SK-N-SH treated with all-trans-retinoic acid at 6 μM for 48 hours (cell line): ENCODE measurements around the gene CD244.

Experiments
- ATAC-seq: fragments of 200-7000 bp; cut with Tn5 transposase; 3 replicates; pipeline ENCODE4 v1.9.1; 2020; ENCODE audit warnings: mild to moderate bottlenecking, moderate library complexity
- ARNTL ChIP-seq: fragments of 450-650 bp; formaldehyde crosslinking; IDR thresholded peaks from 2 replicates; pipeline ENCODE4 v1.5.0; 2020; ENCODE audit warnings: low read depth, mild to moderate bottlenecking, moderate library complexity, borderline replicate concordance
- BACH2 ChIP-seq: fragments of 250-450 bp; sonication (Bioruptor Pico); IDR thresholded peaks from 2 replicates; pipeline ENCODE4 v1.9.0; 2021; ENCODE audit warnings: mild to moderate bottlenecking, borderline replicate concordance
- CSDC2 ChIP-seq: fragments of 250-450 bp; sonication (Bioruptor Pico); IDR thresholded peaks from 2 replicates; pipeline ENCODE4 v1.5.0; 2020; ENCODE audit warnings: mild to moderate bottlenecking, moderate library complexity
- ESRRG ChIP-seq: fragments of 250-450 bp; sonication (Bioruptor Pico); IDR thresholded peaks from 2 replicates; pipeline ENCODE4 v1.6.1; 2021; ENCODE audit warnings: mild to moderate bottlenecking
- GLIS3 ChIP-seq: fragments of 250-450 bp; sonication (Bioruptor Pico); IDR thresholded peaks from 2 replicates; pipeline ENCODE4 v1.5.0; 2020; ENCODE audit warnings: mild to moderate bottlenecking, moderate library complexity
- ISL1 ChIP-seq: fragments of 250-450 bp; sonication (Bioruptor Pico); IDR thresholded peaks from 2 replicates; pipeline ENCODE4 v2.1.2; 2022; ENCODE audit warnings: mild to moderate bottlenecking, moderate library complexity
- OSR1 ChIP-seq: fragments of 250-450 bp; sonication (Bioruptor Pico); IDR thresholded peaks from 2 replicates; pipeline ENCODE4 v1.8.0; 2022; ENCODE audit warnings: moderate library complexity, mild to moderate bottlenecking, inconsistent platforms
- PPARA ChIP-seq: fragments of 250-450 bp; sonication (Bioruptor Pico); IDR thresholded peaks from 2 replicates; pipeline ENCODE4 v1.5.0; 2020; ENCODE audit warnings: mild to moderate bottlenecking, borderline replicate concordance
- RARB ChIP-seq: fragments of 250-450 bp; sonication (Bioruptor Pico); IDR thresholded peaks from 2 replicates; pipeline ENCODE4 v1.8.0; 2021; ENCODE audit warnings: mild to moderate bottlenecking, moderate library complexity
- SNAI2 ChIP-seq: fragments of 250-450 bp; sonication (Bioruptor Pico); IDR thresholded peaks from 2 replicates; pipeline ENCODE4 v1.5.0; 2020; ENCODE audit warnings: mild to moderate bottlenecking, moderate library complexity
- TCF4 ChIP-seq: fragments of 250-450 bp; sonication (Bioruptor Pico); IDR thresholded peaks from 2 replicates; pipeline ENCODE4 v1.8.0; 2021; ENCODE audit warnings: mild to moderate bottlenecking, moderate library complexity, borderline replicate concordance
- TOX ChIP-seq: fragments of 250-450 bp; sonication (Bioruptor Pico); IDR thresholded peaks from 2 replicates; pipeline ENCODE4 v1.8.0; 2021; ENCODE audit warnings: mild to moderate bottlenecking, moderate library complexity, borderline replicate concordance
- ZC3H10 ChIP-seq: fragments of 250-450 bp; sonication (Bioruptor Pico); IDR thresholded peaks from 2 replicates; pipeline ENCODE4 v1.5.1; 2021; ENCODE audit warnings: mild to moderate bottlenecking, moderate library complexity
- ZFP3 ChIP-seq: fragments of 250-450 bp; sonication (Bioruptor Pico); IDR thresholded peaks from 2 replicates; pipeline ENCODE4 v1.5.0; 2020; ENCODE audit warnings: mild to moderate bottlenecking, moderate library complexity
- ZFP30 ChIP-seq: fragments of 450-650 bp; formaldehyde crosslinking; IDR thresholded peaks from 2 replicates; pipeline ENCODE4 v1.5.0; 2022; ENCODE audit warnings: mild to moderate bottlenecking, moderate library complexity
- ZNF565 ChIP-seq: fragments of 450-650 bp; formaldehyde crosslinking; conservative IDR thresholded peaks from 2 replicates; pipeline ENCODE4 v1.5.0; 2020; ENCODE audit warnings: low read depth, mild to moderate bottlenecking, moderate library complexity
- ZNF70 ChIP-seq: fragments of 450-650 bp; formaldehyde crosslinking; IDR thresholded peaks from 2 replicates; pipeline ENCODE4 v1.5.0; 2020; ENCODE audit warnings: mild to moderate bottlenecking, moderate library complexity
- ZNF8 ChIP-seq: fragments of 450-650 bp; formaldehyde crosslinking; IDR thresholded peaks from 2 replicates; pipeline ENCODE4 v1.5.0; 2020; ENCODE audit warnings: mild to moderate bottlenecking, moderate library complexity
- TF ChIP-seq, protein P1 (sequence below): fragments of 250-450 bp; sonication (Bioruptor Pico); IDR thresholded peaks from 2 replicates; pipeline ENCODE4 v1.8.0; 2021; ENCODE audit warnings: low read depth, mild to moderate bottlenecking, moderate library complexity, borderline replicate concordance
- TF ChIP-seq, protein P2 (sequence below): fragments of 250-450 bp; sonication (Bioruptor Pico); IDR thresholded peaks from 2 replicates; pipeline ENCODE4 v1.8.0; 2020; ENCODE audit warnings: mild to moderate bottlenecking, moderate library complexity, borderline replicate concordance
- TF ChIP-seq, protein P3 (sequence below): fragments of 250-450 bp; sonication (Bioruptor Pico); IDR thresholded peaks from 2 replicates; pipeline ENCODE4 v1.5.0; 2020; ENCODE audit warnings: mild to moderate bottlenecking, moderate library complexity
- TF ChIP-seq, protein P4 (sequence below): fragments of 250-450 bp; sonication (Bioruptor Pico); IDR thresholded peaks from 2 replicates; pipeline ENCODE4 v1.5.1; 2021; ENCODE audit warnings: mild to moderate bottlenecking, moderate library complexity
- TF ChIP-seq, protein P5 (sequence below): fragments of 250-450 bp; sonication (Bioruptor Pico); IDR thresholded peaks from 2 replicates; pipeline ENCODE4 v1.5.1; 2020; ENCODE audit warnings: low read depth, mild to moderate bottlenecking, moderate library complexity

Gene CD244

DNA sequence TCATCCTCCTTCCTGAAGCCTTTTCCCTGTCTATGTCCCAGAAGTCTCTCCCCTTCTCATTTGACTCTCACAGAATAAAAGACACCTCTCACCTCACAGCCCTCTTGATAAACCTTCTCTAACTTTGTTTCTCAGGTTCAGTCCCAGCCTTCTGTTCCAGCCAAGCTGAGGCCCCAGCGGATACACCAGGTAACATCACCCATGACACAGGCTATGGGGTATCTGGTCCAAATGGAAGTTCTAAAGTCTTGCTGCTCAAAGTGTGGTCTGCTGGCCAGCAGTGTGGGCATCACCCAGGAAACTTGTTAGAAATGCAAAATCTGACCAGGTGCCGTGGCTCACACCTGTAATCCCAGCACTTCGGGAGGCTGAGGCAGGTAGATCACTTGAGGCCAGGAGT is 43.5 kb downstream of the CD244 start:
- TF ChIP-seq BACH2 (CRISPR knock-in tag) (no peak), ISL1 (no peak), TOX (CRISPR knock-in tag) (no peak), GLIS3 (no peak)
- ATAC-seq = no peak

DNA sequence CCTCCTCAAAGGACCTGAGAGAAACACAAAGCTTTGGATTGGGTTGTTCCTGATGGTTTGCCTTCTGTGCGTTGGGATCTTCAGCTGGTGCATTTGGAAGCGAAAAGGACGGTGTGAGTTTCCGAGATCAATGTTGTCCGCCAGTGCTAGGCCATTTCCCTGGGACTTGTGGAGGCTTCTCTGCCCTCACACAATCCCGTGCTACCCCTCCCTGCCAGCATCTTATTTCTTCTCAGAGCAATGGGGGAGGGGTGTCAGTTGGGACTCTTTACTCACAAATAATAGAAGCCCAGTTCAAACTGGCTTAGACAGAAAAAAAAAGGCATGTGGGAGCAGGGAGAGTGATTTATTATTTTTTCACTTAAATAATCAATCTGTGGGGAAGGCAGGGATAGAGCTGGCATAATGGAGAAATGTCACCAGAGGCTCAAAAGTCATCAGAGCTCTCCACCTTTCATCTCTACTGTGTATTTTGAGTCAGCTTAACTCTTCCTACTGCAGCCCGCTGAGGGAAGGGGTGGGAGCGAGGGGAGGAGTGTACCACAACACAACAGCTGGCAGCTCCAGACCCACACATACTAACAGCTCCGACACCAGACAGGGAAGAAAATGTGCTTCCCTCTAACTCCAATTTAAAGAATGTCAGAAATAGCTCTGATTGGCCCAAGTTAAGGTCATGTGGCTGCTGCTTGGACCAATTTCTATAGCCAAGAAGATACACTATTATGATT is 44.3 kb downstream of the CD244 start:
- TF ChIP-seq ESRRG (CRISPR knock-in tag) = no peak
- no peak for TF ChIP-seq PPARA
- TF ChIP-seq TCF4 (CRISPR knock-in tag) = no peak
- TF ChIP-seq, protein P1, sequence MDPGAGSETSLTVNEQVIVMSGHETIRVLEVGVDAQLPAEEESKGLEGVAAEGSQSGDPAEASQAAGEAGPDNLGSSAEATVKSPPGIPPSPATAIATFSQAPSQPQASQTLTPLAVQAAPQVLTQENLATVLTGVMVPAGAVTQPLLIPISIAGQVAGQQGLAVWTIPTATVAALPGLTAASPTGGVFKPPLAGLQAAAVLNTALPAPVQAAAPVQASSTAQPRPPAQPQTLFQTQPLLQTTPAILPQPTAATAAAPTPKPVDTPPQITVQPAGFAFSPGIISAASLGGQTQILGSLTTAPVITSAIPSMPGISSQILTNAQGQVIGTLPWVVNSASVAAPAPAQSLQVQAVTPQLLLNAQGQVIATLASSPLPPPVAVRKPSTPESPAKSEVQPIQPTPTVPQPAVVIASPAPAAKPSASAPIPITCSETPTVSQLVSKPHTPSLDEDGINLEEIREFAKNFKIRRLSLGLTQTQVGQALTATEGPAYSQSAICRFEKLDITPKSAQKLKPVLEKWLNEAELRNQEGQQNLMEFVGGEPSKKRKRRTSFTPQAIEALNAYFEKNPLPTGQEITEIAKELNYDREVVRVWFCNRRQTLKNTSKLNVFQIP (CRISPR knock-in tag) = no peak
- no peak for TF ChIP-seq OSR1 (CRISPR knock-in tag)
- TF ChIP-seq, protein P2, sequence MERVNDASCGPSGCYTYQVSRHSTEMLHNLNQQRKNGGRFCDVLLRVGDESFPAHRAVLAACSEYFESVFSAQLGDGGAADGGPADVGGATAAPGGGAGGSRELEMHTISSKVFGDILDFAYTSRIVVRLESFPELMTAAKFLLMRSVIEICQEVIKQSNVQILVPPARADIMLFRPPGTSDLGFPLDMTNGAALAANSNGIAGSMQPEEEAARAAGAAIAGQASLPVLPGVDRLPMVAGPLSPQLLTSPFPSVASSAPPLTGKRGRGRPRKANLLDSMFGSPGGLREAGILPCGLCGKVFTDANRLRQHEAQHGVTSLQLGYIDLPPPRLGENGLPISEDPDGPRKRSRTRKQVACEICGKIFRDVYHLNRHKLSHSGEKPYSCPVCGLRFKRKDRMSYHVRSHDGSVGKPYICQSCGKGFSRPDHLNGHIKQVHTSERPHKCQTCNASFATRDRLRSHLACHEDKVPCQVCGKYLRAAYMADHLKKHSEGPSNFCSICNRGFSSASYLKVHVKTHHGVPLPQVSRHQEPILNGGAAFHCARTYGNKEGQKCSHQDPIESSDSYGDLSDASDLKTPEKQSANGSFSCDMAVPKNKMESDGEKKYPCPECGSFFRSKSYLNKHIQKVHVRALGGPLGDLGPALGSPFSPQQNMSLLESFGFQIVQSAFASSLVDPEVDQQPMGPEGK (CRISPR knock-in tag) = no peak
- no peak for TF ChIP-seq BACH2 (CRISPR knock-in tag)
- no peak for TF ChIP-seq ARNTL (CRISPR knock-in tag)
- TF ChIP-seq, protein P3, sequence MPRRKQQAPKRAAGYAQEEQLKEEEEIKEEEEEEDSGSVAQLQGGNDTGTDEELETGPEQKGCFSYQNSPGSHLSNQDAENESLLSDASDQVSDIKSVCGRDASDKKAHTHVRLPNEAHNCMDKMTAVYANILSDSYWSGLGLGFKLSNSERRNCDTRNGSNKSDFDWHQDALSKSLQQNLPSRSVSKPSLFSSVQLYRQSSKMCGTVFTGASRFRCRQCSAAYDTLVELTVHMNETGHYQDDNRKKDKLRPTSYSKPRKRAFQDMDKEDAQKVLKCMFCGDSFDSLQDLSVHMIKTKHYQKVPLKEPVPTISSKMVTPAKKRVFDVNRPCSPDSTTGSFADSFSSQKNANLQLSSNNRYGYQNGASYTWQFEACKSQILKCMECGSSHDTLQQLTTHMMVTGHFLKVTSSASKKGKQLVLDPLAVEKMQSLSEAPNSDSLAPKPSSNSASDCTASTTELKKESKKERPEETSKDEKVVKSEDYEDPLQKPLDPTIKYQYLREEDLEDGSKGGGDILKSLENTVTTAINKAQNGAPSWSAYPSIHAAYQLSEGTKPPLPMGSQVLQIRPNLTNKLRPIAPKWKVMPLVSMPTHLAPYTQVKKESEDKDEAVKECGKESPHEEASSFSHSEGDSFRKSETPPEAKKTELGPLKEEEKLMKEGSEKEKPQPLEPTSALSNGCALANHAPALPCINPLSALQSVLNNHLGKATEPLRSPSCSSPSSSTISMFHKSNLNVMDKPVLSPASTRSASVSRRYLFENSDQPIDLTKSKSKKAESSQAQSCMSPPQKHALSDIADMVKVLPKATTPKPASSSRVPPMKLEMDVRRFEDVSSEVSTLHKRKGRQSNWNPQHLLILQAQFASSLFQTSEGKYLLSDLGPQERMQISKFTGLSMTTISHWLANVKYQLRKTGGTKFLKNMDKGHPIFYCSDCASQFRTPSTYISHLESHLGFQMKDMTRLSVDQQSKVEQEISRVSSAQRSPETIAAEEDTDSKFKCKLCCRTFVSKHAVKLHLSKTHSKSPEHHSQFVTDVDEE (CRISPR knock-in tag) = no peak
- no peak for TF ChIP-seq ISL1
- TF ChIP-seq, protein P4, sequence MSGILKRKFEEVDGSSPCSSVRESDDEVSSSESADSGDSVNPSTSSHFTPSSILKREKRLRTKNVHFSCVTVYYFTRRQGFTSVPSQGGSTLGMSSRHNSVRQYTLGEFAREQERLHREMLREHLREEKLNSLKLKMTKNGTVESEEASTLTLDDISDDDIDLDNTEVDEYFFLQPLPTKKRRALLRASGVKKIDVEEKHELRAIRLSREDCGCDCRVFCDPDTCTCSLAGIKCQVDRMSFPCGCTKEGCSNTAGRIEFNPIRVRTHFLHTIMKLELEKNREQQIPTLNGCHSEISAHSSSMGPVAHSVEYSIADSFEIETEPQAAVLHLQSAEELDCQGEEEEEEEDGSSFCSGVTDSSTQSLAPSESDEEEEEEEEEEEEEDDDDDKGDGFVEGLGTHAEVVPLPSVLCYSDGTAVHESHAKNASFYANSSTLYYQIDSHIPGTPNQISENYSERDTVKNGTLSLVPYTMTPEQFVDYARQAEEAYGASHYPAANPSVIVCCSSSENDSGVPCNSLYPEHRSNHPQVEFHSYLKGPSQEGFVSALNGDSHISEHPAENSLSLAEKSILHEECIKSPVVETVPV (CRISPR knock-in tag) = no peak
- TF ChIP-seq ZFP30 (CRISPR knock-in tag) = no peak
- TF ChIP-seq, protein P5, sequence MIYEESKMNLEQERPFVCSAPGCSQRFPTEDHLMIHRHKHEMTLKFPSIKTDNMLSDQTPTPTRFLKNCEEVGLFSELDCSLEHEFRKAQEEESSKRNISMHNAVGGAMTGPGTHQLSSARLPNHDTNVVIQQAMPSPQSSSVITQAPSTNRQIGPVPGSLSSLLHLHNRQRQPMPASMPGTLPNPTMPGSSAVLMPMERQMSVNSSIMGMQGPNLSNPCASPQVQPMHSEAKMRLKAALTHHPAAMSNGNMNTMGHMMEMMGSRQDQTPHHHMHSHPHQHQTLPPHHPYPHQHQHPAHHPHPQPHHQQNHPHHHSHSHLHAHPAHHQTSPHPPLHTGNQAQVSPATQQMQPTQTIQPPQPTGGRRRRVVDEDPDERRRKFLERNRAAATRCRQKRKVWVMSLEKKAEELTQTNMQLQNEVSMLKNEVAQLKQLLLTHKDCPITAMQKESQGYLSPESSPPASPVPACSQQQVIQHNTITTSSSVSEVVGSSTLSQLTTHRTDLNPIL (CRISPR knock-in tag) = no peak
- TF ChIP-seq SNAI2 (CRISPR knock-in tag) = no peak
- TF ChIP-seq, all 23 proteins: peak for 0
- no peak for ATAC-seq

DNA sequence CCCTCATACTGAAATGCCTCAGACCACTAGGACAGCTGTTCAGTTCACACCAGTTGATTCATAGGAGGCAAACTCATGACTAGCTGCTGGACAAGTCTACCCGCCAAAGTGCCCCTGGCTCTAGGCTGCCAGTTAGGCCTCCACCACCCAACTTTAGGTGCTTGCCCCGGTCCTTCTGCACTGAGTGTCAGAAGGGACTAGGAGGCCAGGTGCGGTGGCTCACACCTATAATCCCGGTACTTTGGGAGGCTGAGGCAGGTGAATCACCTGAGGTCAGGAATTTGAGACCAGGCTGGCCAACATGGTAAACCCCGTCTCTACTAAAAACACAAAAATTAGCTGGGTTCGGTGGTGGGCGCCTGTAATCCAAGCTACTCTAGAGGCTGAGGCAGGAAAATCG is 47.8 kb downstream of the CD244 start:
- no peak for ATAC-seq
- no peak for TF ChIP-seq ZNF565 (CRISPR knock-in tag)
- no peak for TF ChIP-seq ISL1
- TF ChIP-seq RARB (CRISPR knock-in tag) = no peak
- TF ChIP-seq SNAI2 (CRISPR knock-in tag) = no peak
- TF ChIP-seq, protein P4 (CRISPR knock-in tag) = no peak
- TF ChIP-seq, protein P2 (CRISPR knock-in tag) = no peak
- TF ChIP-seq ZFP3 (CRISPR knock-in tag) = no peak
- TF ChIP-seq ZNF8 (CRISPR knock-in tag) = no peak
- TF ChIP-seq ESRRG (CRISPR knock-in tag) = no peak
- TF ChIP-seq, protein P1 (CRISPR knock-in tag) = no peak
- TF ChIP-seq ZNF70 (CRISPR knock-in tag) = no peak
- no peak for TF ChIP-seq ARNTL (CRISPR knock-in tag)
- no peak for TF ChIP-seq TCF4 (CRISPR knock-in tag)
- no peak for TF ChIP-seq CSDC2 (CRISPR knock-in tag)
- TF ChIP-seq GLIS3 = no peak
- TF ChIP-seq ZFP30 (CRISPR knock-in tag) = no peak
- no peak for TF ChIP-seq ZC3H10 (CRISPR knock-in tag)
